Hematopoietic multipotent progenitor cell treated with erythropoietin and hydrocortisone succinate and interleukin-3 and kit ligand, for 15 days (in vitro differentiated cells): ENCODE data around the gene TMEM243.

Experiments
- DNase-seq: peaks from one replicate; pipeline ENCODE4 v3.0.0-alpha.2; 2015; ENCODE audit warnings: low spot score

Gene TMEM243

GRCh38 chr7:87155788-87156187 is 63.7 kb downstream of the TMEM243 start:
- DNase-seq, result no peak

GRCh38 chr7:87154569-87154968 is 65.0 kb downstream of the TMEM243 start:
- DNase-seq, result no peak

GRCh38 chr7:87154166-87154565 is 65.4 kb downstream of the TMEM243 start:
- DNase-seq, result no peak

- peak; percentile 51 for DNase-seq
Observed at GRCh38 chr7:87152897-87153641, 66.5 kb downstream of the TMEM243 start.

GRCh38 chr7:87152112-87152896 is 67.2 kb downstream of the TMEM243 start, which contains the start of gene DMTF1:
Gene DMTF1, plus strand, starts transcription at chr7:87152453. Its CDS starts 12,489 bp downstream, at chr7:87164942.
- peak; percentile 90 for DNase-seq

- DNase-seq, result no peak
Observed at GRCh38 chr7:87151729-87152111, 67.8 kb downstream of the TMEM243 start.

GRCh38 chr7:87151002-87151728 is 68.4 kb downstream of the TMEM243 start:
- no peak for DNase-seq

- no peak for DNase-seq
Observed at GRCh38 chr7:87148332-87148955, 71.1 kb downstream of the TMEM243 start.

- no peak for DNase-seq
Observed at GRCh38 chr7:87147500-87147899, 72.0 kb downstream of the TMEM243 start.

GRCh38 chr7:87146740-87147386 is 72.7 kb downstream of the TMEM243 start:
- DNase-seq, result no peak
